ENCODE results near the gene ARFGEF3. TPM values are rescaled to one million over a fixed set of nuclear protein-coding genes. Genes with fewer than 3 reads are reported as not detected.

Gene ARFGEF3
- total RNA-seq, 1 donor, result under 0.01 TPM

DNA sequence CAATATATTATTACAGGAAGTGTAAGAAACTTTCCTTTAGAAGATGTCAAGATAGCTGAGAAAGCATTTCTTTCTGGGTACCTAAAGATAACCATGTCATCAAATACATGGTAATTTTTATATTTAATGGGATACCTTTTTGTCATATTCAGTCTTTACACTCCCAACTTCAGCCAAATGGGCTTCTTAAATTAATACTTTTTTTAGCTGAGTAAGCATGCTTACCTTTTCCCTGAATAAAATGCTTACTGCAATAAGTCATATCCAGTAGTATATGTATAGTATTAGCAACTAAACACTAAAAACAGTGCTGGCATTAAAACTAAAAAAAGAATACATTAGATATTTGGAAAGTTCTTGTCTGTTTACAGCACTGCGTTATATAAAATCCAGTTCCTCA lies 74.0 kb downstream of the ARFGEF3 start:
- Histone ChIP-seq H3K9me3 (ENCODE audit: low read depth, low read length) (no peaks in the 10 kb centered on the region), H3K4me1 (ENCODE audit: insufficient read depth, low read length) (no peaks in the 10 kb centered on the region), H3K27me3 (ENCODE audit: insufficient read depth, low read length) (no peaks in the 10 kb centered on the region), H3K4me3 (ENCODE audit: low read length) (no peak overlapping the region)

DNA sequence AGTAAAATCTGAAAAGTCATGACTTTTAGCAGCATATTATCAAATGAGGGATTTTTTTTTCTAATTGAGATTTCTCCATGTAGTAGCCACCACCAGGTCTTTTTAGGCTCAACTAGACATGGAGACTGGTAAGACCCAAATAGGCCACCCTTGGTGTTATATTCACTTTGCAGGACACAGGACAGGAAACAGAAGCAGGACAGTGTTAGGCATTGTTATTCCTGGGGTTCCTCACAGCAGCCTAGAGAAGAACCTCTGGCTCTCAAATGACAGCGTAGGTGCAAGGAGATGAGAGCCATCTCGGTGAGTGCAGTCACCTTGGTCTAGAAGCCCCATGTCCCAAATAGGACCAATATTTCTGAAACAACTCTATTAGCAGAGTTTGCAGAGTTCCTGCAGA lies 75.7 kb downstream of the ARFGEF3 start:
- H3K4me3 ChIP-seq (ENCODE audit: low read length), result no peak overlapping the region
- H3K9me3 ChIP-seq (ENCODE audit: low read depth, low read length), result no peaks in the 10 kb centered on the region
- H3K4me1 ChIP-seq (ENCODE audit: insufficient read depth, low read length), result no peaks in the 10 kb centered on the region
- H3K27me3 ChIP-seq (ENCODE audit: insufficient read depth, low read length), result no peaks in the 10 kb centered on the region

DNA sequence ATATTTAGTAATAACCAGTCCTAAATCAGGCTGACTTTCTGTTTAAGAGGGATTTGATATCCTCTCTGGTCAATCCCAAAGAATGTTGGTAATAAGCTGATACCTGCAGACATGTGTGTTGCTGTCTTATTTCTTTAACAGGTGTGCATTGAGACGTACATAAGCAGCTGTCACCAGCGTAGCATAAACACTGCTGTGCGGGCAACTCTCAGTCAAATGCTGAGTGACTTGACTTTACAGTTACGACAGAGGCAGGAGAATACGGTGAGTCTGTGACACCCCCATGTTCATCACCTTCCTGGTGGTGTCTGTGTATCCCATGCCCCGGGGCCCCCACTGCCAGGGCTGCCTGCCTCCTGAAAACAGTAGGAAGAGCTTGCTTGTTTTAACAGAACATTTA lies 76.6 kb downstream of the ARFGEF3 start:
- Histone ChIP-seq H3K27me3 (ENCODE audit: insufficient read depth, low read length) (peaks cover 2% of the 10 kb centered on the region), H3K9me3 (ENCODE audit: low read depth, low read length) (no peaks in the 10 kb centered on the region), H3K4me1 (ENCODE audit: insufficient read depth, low read length) (no peaks in the 10 kb centered on the region), H3K4me3 (ENCODE audit: low read length) (no peak overlapping the region)

DNA sequence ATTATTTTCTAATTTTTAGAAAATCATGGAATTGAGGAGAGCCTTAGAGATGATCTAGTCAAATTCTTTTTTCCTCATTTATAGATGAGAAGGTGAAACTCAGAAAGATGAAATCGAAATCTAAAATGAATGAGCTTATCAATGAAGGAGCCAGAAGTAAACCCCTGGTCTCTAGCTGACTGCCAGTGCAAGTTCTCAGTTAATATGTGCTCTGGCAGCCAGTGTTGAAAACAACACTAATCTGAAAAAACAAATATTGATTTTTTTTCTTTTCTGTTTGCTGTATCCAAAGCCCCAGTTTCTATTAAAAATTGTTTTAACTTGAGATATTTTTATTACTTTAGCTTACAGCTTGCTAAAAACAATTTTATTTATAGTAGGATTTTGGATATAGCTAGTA lies 78.0 kb downstream of the ARFGEF3 start:
- no peak overlapping the region for H3K4me3 ChIP-seq (ENCODE audit: low read length)
- H3K9me3 ChIP-seq (ENCODE audit: low read depth, low read length), result no peaks in the 10 kb centered on the region
- no peaks in the 10 kb centered on the region for H3K4me1 ChIP-seq (ENCODE audit: insufficient read depth, low read length)
- peaks cover 2% of the 10 kb centered on the region for H3K27me3 ChIP-seq (ENCODE audit: insufficient read depth, low read length)

DNA sequence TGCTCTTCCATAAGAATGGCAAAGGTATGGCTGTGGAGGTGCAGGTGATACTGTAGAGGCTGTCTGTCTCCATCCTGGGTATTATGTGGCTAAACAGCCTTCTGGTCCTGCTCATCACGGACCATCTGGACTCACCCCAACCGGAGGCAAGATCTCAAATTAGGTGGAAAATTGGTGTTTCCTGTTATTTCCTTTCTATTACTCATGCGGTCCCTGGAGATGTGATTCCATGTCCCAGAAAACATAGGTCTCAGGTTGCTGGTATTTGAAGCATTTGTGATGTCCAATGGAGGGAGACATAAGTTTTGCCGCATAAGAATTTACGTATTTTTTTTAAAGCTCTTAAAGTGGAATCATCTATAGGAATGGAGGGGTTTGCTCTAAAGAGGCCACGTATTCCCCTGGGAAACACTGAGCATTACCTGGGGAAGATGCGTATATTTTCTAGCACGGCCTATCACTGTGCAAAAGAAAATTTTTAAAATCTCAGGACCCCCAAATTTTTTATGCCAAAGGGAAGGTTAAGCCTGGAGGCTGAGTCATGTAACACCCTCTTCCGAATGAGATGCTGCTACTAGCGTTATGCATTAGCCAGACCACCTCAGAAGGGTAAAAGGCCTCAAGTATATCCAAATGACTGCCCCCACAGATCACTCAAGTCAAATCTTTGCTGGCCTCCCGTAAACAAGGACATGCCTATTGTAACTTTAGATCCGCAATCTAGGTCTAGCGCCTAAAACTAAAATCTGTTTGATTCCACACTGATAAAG lies 78.9 kb downstream of the ARFGEF3 start:
- Histone ChIP-seq H3K4me3 (ENCODE audit: low read length) (no peak overlapping the region), H3K27me3 (ENCODE audit: insufficient read depth, low read length) (peaks cover 2% of the 10 kb centered on the region), H3K9me3 (ENCODE audit: low read depth, low read length) (no peaks in the 10 kb centered on the region), H3K4me1 (ENCODE audit: insufficient read depth, low read length) (no peaks in the 10 kb centered on the region)

DNA sequence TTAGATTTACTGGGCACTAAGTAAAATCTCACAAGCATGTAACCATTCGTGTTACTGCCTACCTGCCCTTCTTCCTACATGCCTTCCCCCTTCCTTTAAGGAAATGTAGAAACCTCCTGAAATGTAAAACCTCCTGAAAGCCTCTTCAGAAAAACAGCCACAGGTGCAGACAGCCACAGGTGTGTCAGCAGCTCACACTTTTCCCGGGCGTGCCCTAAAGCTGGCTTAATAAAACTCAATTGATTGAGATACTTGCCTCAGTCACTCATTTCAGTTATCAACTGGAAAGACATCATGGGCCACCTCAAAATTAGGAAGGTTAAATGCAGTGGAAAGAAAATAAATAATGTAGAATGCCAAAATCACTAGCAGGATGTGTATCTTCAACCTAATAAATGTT lies 79.6 kb downstream of the ARFGEF3 start:
- H3K4me1 ChIP-seq (ENCODE audit: insufficient read depth, low read length), result no peaks in the 10 kb centered on the region
- H3K27me3 ChIP-seq (ENCODE audit: insufficient read depth, low read length), result peaks cover 2% of the 10 kb centered on the region
- no peaks in the 10 kb centered on the region for H3K9me3 ChIP-seq (ENCODE audit: low read depth, low read length)
- H3K4me3 ChIP-seq (ENCODE audit: low read length), result no peak overlapping the region

DNA sequence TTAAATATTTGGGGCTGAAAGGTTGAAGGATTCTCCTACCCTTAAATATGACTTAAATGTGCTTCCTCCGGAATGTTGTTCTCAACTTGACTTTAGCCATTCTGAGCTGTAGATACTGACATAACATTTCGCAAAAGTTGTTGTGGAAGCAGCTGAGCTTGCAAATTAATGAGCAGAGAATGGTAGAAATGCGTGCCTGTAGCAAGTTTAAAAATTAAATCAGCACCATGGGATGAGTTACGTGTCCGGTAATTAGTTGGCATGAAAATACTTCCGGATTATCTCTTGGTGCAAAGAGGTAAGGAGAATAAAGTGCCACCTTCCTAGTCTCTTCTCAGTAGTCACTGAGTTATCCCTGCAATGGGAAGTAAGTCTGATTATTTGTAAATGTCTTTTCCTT lies 80.2 kb downstream of the ARFGEF3 start:
- Histone ChIP-seq H3K27me3 (ENCODE audit: insufficient read depth, low read length) (peaks cover 2% of the 10 kb centered on the region), H3K4me3 (ENCODE audit: low read length) (no peak overlapping the region), H3K9me3 (ENCODE audit: low read depth, low read length) (no peaks in the 10 kb centered on the region), H3K4me1 (ENCODE audit: insufficient read depth, low read length) (no peaks in the 10 kb centered on the region)

DNA sequence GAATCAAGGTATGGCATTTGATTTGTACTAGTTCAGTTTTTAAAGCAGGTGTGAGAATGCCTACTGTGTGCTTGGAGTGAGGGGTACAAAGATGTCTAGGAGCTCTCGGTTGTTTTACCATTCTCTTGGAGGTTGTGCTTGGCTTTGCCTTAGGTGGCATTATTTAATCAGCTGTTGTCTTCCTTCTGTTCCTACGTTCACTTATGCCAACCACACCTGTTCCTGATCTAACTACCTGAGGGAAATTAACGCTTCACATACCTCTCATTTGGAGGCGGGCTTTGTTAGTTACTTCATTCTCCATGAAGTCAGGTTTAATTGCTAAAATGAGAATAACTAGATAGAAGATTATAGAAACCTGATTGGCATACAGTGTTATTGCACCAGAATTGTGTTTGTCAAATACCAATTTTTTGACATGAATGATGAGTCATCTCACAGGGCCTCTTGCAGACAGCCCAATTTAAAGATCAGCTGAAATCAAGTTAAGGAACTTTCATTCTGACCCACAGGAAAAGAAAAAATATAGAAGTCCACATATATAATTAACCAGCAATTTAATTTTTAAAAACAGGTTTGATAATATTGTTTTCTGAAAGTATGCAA lies 81.4 kb downstream of the ARFGEF3 start:
- Histone ChIP-seq H3K4me1 (ENCODE audit: insufficient read depth, low read length) (no peaks in the 10 kb centered on the region), H3K27me3 (ENCODE audit: insufficient read depth, low read length) (peaks cover 2% of the 10 kb centered on the region), H3K9me3 (ENCODE audit: low read depth, low read length) (no peaks in the 10 kb centered on the region), H3K4me3 (ENCODE audit: low read length) (no peak overlapping the region)

DNA sequence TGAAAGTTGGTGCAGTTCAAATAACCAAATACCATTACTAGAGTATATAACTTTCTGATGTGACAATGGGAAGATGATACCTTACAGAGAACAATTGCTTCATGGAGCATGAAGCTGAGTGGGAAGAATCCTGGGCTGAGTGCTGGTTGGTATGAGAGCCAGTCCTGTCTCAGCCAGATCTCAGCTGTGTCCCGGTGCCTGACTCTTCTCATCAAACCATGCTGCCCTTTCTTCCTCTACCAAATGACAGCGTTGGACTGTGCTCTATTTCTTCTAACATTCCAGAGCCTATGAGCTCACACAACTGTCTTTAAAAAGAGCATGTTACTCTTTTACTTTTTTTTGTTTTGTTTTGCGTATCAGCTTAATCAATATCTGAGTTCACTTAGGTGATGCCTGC lies 84.0 kb downstream of the ARFGEF3 start:
- Histone ChIP-seq H3K27me3 (ENCODE audit: insufficient read depth, low read length) (peaks cover 2% of the 10 kb centered on the region), H3K4me3 (ENCODE audit: low read length) (no peak overlapping the region), H3K4me1 (ENCODE audit: insufficient read depth, low read length) (no peaks in the 10 kb centered on the region), H3K9me3 (ENCODE audit: low read depth, low read length) (no peaks in the 10 kb centered on the region)

DNA sequence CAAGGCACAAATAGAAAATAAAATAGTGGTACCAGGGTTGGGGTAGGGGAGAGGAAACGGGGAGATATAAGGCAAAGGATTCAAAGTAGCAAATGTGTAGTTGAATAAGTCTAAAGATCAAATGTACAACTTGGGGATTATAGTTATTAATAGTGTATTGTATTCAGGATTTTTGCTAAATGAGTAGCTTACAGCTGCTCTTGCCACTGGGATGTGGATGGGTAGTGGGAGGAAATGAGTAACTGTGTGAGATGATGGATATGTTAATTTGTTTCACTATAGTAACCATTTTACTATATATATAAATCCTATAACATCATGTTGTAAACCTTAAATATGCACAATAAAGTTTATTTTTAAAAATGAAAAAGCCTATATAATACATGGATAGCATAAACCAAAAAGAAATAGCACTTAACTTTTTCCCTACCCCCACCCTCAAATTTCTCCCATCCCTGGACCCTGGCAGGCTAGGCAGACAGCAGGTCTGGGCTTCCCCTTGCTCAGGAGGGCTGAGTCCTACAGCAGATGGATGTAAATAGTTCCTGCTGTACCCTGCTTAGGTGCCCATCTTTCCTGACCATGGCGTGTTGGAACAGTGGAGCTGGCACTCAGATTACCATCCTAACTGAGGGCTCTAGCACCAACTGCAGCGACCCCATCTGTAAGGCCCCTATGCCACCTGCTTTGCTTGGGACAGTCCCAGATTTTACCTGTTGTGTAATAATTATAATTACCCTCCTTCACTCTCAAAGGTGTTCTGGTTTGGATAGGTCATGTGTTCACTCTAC lies 85.1 kb downstream of the ARFGEF3 start:
- no peaks in the 10 kb centered on the region for H3K4me1 ChIP-seq (ENCODE audit: insufficient read depth, low read length)
- no peaks in the 10 kb centered on the region for H3K9me3 ChIP-seq (ENCODE audit: low read depth, low read length)
- peaks cover 2% of the 10 kb centered on the region for H3K27me3 ChIP-seq (ENCODE audit: insufficient read depth, low read length)
- no peak overlapping the region for H3K4me3 ChIP-seq (ENCODE audit: low read length)

DNA sequence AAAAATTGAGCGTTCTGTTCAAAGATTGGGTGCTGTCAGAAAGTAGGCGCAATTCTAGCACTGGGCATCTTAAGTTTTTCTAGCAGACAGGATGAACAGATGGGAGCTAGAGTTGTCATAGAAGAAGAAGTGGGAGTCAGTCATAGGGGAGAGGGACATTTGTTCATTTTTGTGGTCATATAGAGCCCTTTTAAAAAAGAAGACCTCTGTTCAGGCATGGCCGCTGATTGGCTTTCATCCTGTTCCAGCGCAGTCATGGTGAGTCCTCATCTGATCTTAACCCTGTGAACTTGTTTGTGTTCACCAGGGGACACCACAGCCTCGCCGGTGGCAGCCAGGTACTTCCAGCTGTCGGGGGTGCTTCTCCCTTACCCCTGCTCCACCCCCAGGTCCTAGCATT lies 86.3 kb downstream of the ARFGEF3 start:
- H3K9me3 ChIP-seq (ENCODE audit: low read depth, low read length), result no peaks in the 10 kb centered on the region
- H3K4me1 ChIP-seq (ENCODE audit: insufficient read depth, low read length), result no peaks in the 10 kb centered on the region
- H3K4me3 ChIP-seq (ENCODE audit: low read length), result no peak overlapping the region
- H3K27me3 ChIP-seq (ENCODE audit: insufficient read depth, low read length), result no peaks in the 10 kb centered on the region

DNA sequence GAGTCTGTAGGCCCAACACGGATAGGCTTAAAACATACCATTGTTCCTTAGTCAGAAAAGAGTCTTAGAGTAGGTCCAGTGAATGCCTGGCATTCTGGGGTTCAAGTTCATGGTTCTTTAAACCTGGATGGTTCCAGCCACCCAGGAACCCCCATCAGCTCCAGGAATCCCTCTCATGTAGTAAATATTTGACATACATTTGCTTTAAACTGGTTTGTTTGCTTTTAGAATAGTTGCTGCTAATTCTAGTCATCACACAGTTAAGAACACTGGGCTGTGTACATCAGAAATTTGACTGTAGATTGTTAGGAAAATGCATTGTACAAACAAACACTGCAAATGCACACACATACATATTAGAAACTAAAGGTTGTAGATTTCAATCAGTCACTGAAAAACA lies 87.1 kb downstream of the ARFGEF3 start:
- H3K4me1 ChIP-seq (ENCODE audit: insufficient read depth, low read length), result no peaks in the 10 kb centered on the region
- no peaks in the 10 kb centered on the region for H3K27me3 ChIP-seq (ENCODE audit: insufficient read depth, low read length)
- H3K4me3 ChIP-seq (ENCODE audit: low read length), result no peak overlapping the region

DNA sequence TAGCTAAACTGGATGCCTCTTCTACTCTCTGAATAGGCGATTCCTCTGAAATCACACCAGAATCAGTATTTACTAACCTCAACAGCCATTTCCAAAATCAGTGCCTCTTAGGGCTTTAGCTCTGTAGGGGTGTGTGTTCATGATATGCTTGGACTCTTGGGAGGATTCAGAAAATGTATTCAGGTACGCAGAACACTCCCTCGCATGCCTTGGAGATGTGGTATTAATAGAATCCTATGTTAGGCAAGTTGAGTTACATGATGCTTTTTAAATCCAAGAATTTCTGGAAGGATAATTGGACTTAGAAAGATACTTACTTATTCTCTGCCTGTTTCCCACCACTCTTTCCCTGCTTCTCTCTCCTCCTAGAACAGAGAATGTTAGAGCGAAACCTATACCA lies 88.3 kb downstream of the ARFGEF3 start:
- H3K27me3 ChIP-seq (ENCODE audit: insufficient read depth, low read length), result no peaks in the 10 kb centered on the region
- no peak overlapping the region for H3K4me3 ChIP-seq (ENCODE audit: low read length)
- no peaks in the 10 kb centered on the region for H3K4me1 ChIP-seq (ENCODE audit: insufficient read depth, low read length)
- H3K9me3 ChIP-seq (ENCODE audit: low read depth, low read length), result no peaks in the 10 kb centered on the region

More for the DNA sequence above, 87.1 kb downstream of the ARFGEF3 start:
- no peaks in the 10 kb centered on the region for H3K9me3 ChIP-seq (ENCODE audit: low read depth, low read length)

DNA sequence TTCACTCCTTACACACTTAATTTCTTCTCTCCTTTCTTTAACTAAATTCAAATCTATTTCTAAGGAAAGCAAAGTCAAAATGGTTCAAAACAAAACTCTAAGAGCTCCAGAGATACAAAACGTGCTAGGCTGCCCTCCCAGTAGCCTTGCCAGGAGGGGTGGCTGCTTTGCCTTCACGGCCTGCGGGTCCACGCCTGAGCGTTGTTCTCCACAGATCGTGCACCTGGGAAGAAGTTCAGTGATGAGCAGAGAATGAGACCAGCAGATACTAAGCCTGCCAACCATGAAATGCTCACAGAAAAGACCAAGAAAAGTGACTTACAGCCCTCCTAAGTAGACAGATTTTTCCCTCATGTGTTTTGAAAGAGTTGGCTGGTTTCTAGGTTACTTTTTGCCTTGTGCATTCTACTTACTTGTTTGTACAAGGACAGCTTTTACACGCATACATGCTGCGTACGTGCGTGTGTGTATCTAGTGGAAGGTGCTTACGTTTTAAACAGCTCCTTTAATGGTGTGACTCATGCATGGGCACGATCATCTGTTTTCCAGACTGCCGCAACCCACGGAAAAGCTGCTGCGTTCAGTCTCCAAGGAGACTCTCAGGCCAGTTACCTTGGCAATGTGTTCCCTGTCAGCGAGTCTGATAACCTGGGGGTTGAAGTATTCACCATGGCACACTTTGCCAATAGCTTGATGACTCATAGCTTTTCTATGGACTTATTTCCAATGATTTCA lies 88.9 kb downstream of the ARFGEF3 start:
- Histone ChIP-seq H3K27me3 (ENCODE audit: insufficient read depth, low read length) (no peaks in the 10 kb centered on the region), H3K4me1 (ENCODE audit: insufficient read depth, low read length) (no peaks in the 10 kb centered on the region), H3K9me3 (ENCODE audit: low read depth, low read length) (no peaks in the 10 kb centered on the region), H3K4me3 (ENCODE audit: low read length) (no peak overlapping the region)

DNA sequence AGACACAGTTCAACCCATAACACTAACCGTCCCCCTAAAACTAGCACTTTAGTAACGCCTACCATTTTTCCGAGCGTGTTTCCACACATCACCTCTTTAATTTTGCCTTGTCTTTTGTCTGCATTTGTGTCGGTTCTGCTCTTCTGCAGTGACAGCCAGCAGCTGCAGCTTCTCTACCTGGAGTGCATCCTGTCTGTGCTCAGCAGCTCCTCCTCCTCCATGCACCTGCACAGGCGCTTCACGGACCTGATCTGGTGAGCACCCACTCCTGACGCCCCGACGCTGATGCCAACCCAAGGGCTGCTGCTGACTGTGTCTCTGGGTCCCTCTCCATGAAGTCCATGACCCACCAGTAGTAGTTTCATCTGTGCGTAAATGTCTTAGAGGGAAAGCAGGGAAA lies 92.0 kb downstream of the ARFGEF3 start:
- no peak overlapping the region for H3K4me3 ChIP-seq (ENCODE audit: low read length)
- no peaks in the 10 kb centered on the region for H3K9me3 ChIP-seq (ENCODE audit: low read depth, low read length)
- H3K4me1 ChIP-seq (ENCODE audit: insufficient read depth, low read length), result no peaks in the 10 kb centered on the region
- H3K27me3 ChIP-seq (ENCODE audit: insufficient read depth, low read length), result no peaks in the 10 kb centered on the region

All from mononuclear cell (primary cell).